Testis (tissue), 3 donors: ENCODE data around the gene ARHGEF38. TPM values are rescaled to one million over a fixed set of nuclear protein-coding genes. Genes with fewer than 3 reads are reported as not detected.

Experiments
- DNase-seq: peaks from one replicate; pipeline ENCODE4 v3.0.0-alpha.2; 2019
- H3K27ac ChIP-seq, 2 donors: fragments of 200-600 bp; sonication (generic); one replicate each; pipeline ENCODE4 v1.5.1; 2019
- H3K27me3 ChIP-seq: fragments of 200-600 bp; sonication (generic); one replicate; pipeline ENCODE4 v1.5.1; 2019
- H3K36me3 ChIP-seq: fragments of 200-600 bp; sonication (generic); one replicate; pipeline ENCODE4 v1.5.1; 2017; ENCODE audit warnings: low read depth; ENCODE audit errors: missing control alignments
- H3K4me1 ChIP-seq: fragments of 200-600 bp; sonication (generic); one replicate; pipeline ENCODE4 v1.5.1; 2019
- H3K4me3 ChIP-seq, 2 donors: fragments of 200-600 bp; sonication (generic); one replicate each; pipeline ENCODE4 v1.5.1; 2017 to 2019
- H3K9me3 ChIP-seq: fragments of 200-600 bp; sonication (generic); one replicate; pipeline ENCODE4 v1.5.1; 2017
- POLR2A ChIP-seq: fragments of 450-650 bp; IDR thresholded peaks from one replicate; pipeline ENCODE4 v1.6.1; 2017; ENCODE audit warnings: antibody characterized with exemption, mild to moderate bottlenecking, moderate library complexity
- WGBS, 2 donors: methylation state at CpG; one replicate each; pipeline ENCODE4 v1.1.5; 2018; 5-methylcytosine and 5-hydroxymethylcytosine counted together
- intact Hi-C: fragments of 100-400 bp; cut with DNase I; formaldehyde crosslinking; loops from one replicate; pipeline ENCODE4 v1.15.1; 2023; ENCODE audit warnings: low total_unique reads
- polyA plus RNA-seq: library from polyadenylated mRNA; stranded (reverse); fragments of 350-450 nt; fragmentation: Illumina TruSeq; extraction: RNeasy Lipid Tissue Mini Kit (QIAGEN cat#74804); gene quantifications from one replicate; pipeline ENCODE4 v1.2.3, GENCODE V29; 2014; ENCODE audit warnings: low read depth, low replicate concordance; ENCODE audit not compliant: insufficient read depth
- total RNA-seq, 2 donors: library from RNA; depleted of rRNA; stranded (reverse); fragments of >200 nt; gene quantifications; one replicate each; pipeline ENCODE4 v1.2.3, GENCODE V29; 2016
- TF ChIP-seq, protein P1 (sequence below), 3 experiments: fragments of 450-650 bp in 2 of 3; fragments of 200-600 bp in 1 of 3; sonication (generic) in 1 of 3; IDR thresholded peaks; one replicate each; pipeline ENCODE4 v1.5.1; 2016 to 2019; ENCODE audit warnings: antibody characterized with exemption in 3 of 3, mild to moderate bottlenecking in 2 of 3, moderate library complexity in 1 of 3

Gene ARHGEF38
- total and polyA plus RNA-seq, 3 donors from 2014 or later = 0.08 to 2.2 (median 0.86) TPM

DNA sequence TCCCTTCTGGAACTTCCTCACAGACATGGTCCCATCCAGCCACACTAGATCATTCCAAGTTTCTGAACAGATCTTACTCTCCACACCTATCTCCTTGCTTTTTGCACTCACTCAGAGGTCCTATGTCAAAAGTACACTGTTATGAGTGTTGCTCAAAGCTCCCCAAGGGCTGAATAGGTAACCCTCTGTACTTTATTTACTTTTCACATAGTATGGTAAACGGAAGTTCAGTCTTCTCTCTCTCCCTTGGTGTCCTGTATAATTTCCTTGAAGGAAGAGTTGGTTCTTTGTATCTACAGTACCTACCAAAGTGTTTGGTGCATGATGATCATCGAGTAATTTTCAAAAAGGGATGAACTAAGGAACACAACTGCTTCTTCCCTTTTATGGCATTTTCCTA, 74.4 kb downstream of the ARHGEF38 start:
- TF ChIP-seq, protein P1, sequence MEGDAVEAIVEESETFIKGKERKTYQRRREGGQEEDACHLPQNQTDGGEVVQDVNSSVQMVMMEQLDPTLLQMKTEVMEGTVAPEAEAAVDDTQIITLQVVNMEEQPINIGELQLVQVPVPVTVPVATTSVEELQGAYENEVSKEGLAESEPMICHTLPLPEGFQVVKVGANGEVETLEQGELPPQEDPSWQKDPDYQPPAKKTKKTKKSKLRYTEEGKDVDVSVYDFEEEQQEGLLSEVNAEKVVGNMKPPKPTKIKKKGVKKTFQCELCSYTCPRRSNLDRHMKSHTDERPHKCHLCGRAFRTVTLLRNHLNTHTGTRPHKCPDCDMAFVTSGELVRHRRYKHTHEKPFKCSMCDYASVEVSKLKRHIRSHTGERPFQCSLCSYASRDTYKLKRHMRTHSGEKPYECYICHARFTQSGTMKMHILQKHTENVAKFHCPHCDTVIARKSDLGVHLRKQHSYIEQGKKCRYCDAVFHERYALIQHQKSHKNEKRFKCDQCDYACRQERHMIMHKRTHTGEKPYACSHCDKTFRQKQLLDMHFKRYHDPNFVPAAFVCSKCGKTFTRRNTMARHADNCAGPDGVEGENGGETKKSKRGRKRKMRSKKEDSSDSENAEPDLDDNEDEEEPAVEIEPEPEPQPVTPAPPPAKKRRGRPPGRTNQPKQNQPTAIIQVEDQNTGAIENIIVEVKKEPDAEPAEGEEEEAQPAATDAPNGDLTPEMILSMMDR (IDR thresholded peaks at IDR 0.05) = no peak
- TF ChIP-seq POLR2A = no peak
- no peaks in the 10 kb centered on the region for H3K4me1 ChIP-seq
- intact Hi-C loops = no loop called here
- H3K27me3 ChIP-seq = no peaks in the 10 kb centered on the region
- H3K36me3 ChIP-seq = no peaks in the 10 kb centered on the region
- H3K4me3 ChIP-seq = no peak overlapping the region
- no peak for DNase-seq
- WGBS, 2 donors = 87 to 90% methylated on average over 2 of the region's 2 CpGs
- H3K27ac ChIP-seq = no peak overlapping the region
- H3K9me3 ChIP-seq = no peaks in the 10 kb centered on the region

DNA sequence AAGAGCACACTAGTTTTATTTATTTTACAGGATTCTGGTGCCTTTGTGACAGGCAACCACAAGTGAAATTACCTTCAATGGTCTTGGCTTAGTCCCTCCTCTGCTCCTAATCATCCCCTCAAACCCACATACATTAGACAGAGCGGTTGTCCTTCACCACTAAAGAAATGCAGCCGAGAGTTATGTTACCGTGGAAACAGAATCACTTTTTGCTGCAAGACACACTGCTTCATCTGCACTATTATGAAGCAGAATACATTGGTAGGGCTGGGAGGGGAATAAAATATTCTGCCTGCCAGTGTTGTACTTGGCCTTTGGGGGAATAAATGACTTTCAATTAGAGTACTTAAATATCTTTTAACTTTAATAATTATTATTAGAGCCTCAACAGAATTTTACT, 75.2 kb downstream of the ARHGEF38 start:
- H3K27me3 ChIP-seq = no peaks in the 10 kb centered on the region
- 71 to 74% methylated on average over 3 of the region's 3 CpGs for whole genome bisulfite sequencing, 2 donors
- TF ChIP-seq, protein P1 (IDR thresholded peaks at IDR 0.05) = no peak
- no peak for TF ChIP-seq POLR2A
- no peak for DNase-seq
- no peaks in the 10 kb centered on the region for H3K4me1 ChIP-seq
- H3K9me3 ChIP-seq = no peaks in the 10 kb centered on the region
- intact Hi-C loops = no loop called here
- no peak overlapping the region for H3K4me3 ChIP-seq
- H3K27ac ChIP-seq = no peak overlapping the region
- H3K36me3 ChIP-seq = no peaks in the 10 kb centered on the region

DNA sequence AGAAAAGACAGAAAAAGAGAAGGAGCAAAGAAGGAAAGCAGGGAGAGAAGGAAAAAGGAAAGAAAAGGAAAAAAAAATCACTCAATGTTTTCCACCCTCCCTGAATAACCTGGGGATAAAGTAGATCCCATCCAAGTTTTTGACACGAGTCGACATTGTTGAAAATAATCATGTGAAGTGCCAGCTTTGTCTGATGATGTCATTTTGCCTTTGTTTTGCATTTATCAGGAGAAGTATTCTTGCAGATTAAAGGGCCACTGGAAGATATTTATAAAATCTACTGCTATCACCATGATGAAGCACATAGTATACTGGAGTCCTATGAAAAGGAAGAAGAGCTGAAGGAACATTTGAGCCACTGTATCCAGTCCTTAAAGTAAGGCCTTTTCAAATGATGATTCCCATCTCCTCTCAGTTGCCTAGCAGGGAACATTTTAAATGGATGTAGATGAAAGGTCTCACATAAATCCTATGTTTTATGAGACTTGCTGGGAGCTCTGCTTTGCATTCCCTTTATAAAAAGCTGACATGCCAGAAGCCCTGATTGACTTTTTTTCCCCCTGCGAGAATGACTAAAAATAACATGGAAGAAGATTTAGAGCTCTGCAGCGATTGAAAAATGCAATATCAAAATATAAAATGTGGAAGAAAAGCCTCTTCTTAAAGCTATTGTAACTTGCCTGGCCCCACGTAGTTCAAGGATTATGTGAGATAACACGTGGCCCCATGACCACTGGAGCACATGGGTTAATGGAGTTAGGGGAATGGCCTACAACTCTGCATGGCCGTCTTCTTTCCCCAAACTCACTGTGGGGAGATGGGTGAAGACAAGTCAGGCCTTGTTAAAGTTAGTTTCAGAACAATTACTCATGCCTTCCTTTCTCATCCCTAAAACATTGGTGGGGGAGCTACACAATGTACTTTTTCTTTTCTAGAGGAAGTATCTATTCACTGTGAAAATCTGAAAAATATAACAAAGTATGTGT, 78.5 kb downstream of the ARHGEF38 start:
- Histone ChIP-seq H3K4me3 (no peak overlapping the region), H3K9me3 (no peaks in the 10 kb centered on the region), H3K36me3 (no peaks in the 10 kb centered on the region), H3K27ac (no peak overlapping the region), H3K4me1 (peaks cover 6% of the 10 kb centered on the region), H3K27me3 (no peaks in the 10 kb centered on the region)
- no peak for TF ChIP-seq POLR2A
- TF ChIP-seq, protein P1 (IDR thresholded peaks at IDR 0.05) = no peak
- intact Hi-C loops = no loop called here
- DNase-seq = no peak
- 57 to 71% methylated on average over 7 of the region's 7 CpGs for WGBS, 2 donors

DNA sequence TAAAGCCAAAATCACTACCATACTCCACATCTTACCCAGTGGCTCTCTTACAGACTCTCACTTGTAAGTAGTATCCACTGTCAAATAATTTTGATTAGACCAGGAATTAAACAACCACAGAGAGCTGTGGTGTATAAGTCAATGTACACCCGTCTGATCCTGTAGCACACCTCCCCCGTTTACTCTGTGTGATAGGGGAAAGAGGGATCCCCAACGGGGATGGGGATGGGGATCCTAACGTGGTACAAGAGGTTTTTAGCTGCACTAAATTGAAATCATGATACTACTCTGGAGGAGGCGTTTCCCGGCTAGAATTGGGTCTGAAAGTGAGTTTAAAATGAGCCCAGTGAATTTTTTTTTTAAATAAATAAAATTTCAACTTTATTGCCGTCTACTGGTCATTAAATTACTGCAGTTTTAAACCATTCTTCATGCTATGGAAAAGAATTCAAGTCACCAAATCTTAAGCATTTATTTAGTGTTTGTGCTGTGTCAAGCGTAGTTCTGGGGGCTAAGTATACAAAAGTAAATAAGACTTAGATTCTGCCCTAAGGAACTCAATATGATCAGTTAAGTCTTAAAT, 79.5 kb downstream of the ARHGEF38 start:
- DNase-seq = no peak
- H3K9me3 ChIP-seq = no peaks in the 10 kb centered on the region
- no peaks in the 10 kb centered on the region for H3K36me3 ChIP-seq
- no peaks in the 10 kb centered on the region for H3K27me3 ChIP-seq
- no peak overlapping the region for H3K27ac ChIP-seq
- no peak overlapping the region for H3K4me3 ChIP-seq
- TF ChIP-seq, protein P1 (IDR thresholded peaks at IDR 0.05) = no peak
- no peak for TF ChIP-seq POLR2A
- peaks cover 6% of the 10 kb centered on the region for H3K4me1 ChIP-seq
- WGBS, 2 donors = 68 to 92% methylated on average over 8 of the region's 8 CpGs
- intact Hi-C loops = no loop called here
